Left forelimb (tissue), 1 donor: ENCODE data around the gene PEAK1.

Source experiments
- DNase-seq: peaks from one replicate; pipeline ENCODE4 v3.0.0-alpha.2; 2018; ENCODE audit warnings: low spot score

Gene PEAK1

DNA sequence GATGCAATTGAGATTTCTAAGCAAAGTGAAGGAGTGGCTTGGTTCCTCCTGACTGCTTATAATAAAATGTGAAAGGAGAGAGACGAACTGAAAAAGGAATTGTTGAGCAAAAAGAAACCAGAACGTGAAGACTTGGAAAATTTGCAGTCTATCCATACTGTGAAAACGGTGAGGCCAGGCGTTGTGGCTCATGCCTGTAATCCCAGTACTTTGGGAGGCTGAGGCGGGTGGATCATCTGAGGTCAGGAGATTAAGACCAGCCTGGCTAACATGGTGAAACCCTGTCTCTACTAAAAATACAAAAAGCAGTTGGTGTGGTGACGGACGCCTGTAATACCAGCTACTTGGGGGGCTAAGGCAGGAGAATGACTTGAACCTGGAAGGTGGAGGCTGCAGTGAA, 292.3 kb downstream of the PEAK1 start:
- DNase-seq: no peak

GRCh38 chr15:77126529-77127326, 293.2 kb downstream of the PEAK1 start:
- DNase-seq: no peak

GRCh38 chr15:77123854-77124253, 296.1 kb downstream of the PEAK1 start:
- DNase-seq: no peak

DNA sequence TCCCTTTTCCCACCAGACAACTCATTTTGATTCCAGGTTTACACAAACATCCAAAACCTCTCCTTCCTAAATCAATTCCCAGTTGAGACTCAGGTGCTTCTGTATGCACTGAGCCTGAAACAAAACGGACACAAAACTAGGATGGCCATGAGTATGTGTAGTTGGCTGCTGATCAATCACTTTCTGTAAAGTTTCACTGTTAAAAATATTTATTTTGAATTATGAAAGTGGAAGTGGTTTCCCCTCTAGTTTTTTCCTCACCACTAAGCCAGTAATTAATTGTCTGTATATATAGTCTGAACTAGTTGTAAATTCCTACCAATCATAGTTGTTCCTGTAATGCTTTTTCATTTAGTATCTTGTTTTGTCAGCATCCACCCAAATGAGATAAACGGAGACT, 297.3 kb downstream of the PEAK1 start:
- no peak for DNase-seq

- no peak for DNase-seq
Observed at GRCh38 chr15:77121599-77121998, 298.3 kb downstream of the PEAK1 start.

DNA sequence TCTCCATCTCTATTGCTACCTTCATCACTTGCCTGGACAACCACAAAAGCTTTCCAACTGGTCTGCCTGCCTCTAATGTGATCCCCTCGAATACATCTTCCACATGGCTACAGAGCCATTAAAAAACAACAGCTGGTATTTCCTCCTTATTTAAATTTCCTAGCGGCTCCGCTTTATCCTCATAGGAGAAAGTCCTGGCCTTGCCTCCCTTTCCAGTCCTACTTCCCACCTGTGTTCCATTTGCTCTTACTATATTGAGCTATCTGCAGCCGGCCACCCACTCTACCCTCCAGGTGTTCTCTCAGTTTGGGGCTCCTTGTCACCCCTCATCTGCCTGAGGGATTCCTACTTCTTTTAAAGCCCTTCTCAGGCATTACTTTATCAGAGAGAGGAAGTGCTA, 299.3 kb downstream of the PEAK1 start:
- no peak for DNase-seq

DNA sequence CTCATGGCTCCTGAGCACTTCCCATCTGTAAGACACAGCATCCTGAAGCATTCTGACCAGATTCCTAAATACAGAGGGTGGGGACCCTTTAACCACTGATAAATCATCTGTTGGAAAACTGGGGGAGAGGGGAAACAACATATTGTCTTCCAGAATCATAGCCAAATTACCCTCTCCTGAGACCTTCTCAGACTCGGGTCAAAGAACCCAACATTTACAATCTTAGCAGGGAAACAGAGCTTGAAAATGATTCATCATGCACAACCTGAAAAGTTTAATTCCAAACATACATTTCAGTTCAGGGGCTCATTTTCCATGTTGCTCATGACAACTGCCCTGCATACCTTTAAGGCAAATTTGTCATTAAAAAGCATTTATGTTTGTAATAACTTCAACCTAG, 300.5 kb downstream of the PEAK1 start:
- no peak for DNase-seq

DNA sequence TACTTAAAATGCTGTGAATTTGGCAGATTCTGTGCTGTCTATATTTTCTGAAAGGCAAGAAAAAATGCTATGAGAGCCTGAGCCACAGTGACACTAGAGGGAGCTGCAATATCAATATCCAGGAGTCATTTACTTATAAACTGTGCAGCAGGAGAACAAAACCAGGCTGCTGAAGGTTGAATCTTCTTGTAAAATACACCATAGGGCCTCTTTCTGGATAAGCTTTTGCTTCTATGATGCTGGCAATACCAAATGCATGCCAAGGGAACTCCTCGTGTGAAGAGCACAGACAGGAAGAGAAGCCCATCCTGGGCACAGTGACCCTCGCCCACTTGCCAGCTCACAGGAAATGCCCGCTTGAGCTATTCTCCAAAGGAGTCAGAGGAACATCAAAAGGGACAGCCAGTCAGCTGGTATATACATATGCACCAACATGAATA, 301.0 kb downstream of the PEAK1 start:
- DNase-seq: no peak

DNA sequence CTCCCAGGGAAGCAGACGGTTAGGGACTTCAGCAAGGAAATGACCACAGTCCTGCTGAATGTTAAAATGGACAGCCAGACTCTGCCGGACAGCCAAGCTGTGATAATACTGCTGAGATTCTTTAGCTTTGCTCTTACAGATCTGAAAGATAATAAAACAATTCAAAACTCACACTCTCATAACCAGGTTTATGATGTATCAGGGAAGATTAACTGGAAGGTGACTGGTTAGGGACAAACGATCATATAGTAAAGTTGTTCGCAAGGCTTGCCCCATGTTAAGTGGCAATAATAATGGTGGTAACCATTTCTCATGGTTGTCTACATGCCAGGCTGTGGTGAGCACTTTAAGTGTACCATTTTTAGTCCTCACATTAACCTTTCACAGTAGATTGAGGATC, 304.7 kb downstream of the PEAK1 start:
- no peak for DNase-seq

DNA sequence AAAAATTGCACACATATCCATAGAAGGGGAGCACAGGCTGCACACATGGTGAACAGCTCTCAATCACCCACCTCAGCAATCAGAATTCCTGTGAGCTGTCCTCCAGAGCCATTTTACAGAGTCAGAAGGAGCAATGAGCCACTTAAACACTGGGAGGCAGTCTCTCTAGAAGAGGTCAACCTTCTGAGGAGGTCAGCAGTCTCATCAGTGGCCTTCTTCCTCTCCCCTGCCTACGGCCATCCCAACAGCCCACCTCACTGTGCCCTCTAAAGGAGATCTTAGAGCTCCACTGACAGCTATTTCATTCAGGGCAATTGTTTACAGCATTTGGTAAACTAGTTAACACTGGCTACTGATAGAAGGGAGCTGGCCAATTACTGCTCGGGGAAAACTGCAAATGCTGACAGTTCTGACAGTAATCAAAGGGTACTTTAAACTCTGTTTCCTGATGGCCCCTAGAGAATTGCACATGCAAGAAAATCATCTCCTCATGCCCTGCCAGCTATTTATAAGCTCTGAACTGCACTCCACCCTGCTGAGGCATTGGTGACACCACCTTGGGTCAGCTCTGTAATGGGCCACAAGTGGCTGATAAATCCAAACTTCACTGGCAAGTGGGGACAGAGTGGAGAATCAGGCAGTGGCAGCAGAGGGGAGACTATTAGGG, 306.9 kb downstream of the PEAK1 start:
- DNase-seq: no peak

- DNase-seq: no peak
Observed at GRCh38 chr15:77111789-77112188, 308.1 kb downstream of the PEAK1 start.

DNA sequence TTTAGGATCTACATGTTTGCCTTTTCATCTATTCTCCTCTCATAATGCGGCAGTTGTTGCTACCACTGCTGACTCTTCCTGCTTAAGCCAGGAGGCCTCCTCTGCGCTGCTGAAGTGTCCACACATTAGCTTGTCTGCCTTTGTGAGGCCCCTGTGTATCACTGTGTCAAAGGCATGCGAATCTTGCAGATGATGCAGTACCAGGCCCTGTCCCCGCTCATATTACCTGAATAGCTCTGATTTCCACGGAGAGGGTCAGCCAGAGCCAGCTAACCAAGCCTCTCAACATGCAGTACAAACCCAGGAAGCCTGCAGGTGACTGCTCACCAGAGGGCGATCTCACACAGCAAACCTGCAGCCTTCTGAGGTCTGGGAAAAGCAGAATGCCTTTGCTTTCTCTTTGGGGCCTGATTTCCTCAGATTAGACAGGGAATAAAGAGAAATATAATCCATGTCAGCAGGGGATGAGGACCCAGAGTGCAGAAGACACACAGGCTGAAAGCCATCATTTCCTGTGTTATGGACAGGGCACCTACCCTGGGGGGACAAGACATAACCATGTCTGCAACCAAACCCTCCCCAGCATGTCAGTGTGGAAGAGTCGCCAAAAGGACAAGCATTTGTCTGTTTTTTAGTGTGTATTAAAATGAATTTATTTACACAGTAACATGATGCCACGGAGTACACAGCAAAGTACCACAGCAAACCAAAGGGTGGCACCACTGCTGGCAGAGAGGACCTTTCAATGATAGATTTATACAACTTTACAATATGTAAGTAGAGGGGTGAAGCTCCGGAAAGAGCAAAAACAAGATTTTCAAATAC, 312.2 kb downstream of the PEAK1 start:
- no peak for DNase-seq

- DNase-seq: no peak
Observed at GRCh38 chr15:77107068-77107467, 312.8 kb downstream of the PEAK1 start.

- DNase-seq: no peak
Observed at GRCh38 chr15:77104155-77104554, 315.7 kb downstream of the PEAK1 start.

DNA sequence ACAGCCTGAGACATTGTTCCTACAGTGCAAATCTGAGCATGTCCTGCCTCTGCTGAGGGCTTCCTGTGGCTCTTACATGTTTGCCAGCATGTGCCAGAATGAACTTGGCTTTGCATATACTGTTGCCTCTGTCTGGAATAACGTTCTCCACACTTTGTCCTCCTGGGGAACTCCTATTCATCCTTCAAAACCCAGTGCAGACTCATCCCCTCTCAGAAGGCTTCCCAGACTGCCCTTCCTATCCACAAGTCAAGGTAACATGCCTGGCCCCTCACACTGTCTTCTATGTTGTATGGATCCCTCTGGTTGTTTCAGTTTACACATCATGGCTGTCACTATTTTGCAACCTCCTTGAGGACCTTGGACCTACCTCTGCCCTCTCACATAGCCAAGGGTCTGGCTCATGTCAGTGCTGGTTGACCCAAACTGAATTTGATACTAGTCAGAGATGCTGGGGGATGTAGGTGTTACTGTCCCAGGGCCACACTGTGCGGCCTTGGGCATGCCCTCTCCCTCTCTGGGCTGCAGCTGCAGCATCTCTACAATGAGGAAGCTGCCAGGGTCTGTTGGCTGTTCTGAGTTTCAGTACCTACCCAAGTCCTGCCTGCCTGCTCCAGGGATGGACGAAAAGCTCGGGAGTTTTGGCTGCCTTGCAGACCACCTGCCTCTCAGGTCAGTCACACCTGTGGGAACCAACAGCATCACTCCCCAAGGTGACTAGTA, 320.0 kb downstream of the PEAK1 start:
- no peak for DNase-seq

GRCh38 chr15:77098572-77098971, 321.3 kb downstream of the PEAK1 start:
- no peak for DNase-seq

DNA sequence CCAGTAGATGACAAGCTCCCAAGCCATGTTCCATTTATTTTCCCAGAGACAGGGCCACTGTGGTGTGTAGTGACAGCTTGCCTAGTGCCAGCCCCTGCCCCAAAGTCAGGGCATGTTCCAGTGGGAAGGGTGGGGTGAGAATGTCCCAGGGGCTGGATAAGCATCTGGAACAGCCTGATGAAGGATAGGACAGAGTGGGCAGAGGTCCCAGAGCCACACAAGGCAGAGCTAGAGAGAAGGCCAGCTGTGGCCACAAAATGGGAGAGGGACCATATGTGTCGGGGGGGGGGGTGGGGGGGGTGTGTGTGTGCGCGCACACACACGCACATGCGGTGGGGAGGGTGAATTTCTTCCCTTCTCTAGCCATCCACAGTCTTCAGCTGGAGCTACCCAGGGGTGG, 322.0 kb downstream of the PEAK1 start:
- DNase-seq: no peak

DNA sequence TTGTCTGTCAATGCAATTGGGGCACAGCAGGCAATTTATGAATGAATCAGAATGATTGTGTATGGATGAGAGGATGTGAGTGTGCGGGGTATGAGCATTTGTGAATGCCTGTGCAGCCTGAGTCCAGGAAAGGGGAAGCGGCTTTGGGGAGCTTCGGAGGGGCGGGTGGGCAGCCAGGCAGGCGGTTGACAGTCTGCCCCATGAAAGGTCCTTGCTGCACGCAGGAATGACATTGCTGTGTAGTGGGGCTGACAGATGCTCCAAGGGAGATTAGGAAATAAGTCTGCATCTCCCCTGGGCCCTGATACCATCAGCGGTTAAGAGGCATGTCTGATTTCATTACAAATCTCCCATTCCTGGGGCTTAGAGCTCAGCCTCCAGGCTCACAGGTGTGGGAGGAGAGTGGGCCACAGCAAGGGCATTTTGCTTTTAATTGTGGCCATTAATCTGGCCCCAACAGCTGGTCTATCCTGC, 322.6 kb downstream of the PEAK1 start:
- DNase-seq: no peak

DNA sequence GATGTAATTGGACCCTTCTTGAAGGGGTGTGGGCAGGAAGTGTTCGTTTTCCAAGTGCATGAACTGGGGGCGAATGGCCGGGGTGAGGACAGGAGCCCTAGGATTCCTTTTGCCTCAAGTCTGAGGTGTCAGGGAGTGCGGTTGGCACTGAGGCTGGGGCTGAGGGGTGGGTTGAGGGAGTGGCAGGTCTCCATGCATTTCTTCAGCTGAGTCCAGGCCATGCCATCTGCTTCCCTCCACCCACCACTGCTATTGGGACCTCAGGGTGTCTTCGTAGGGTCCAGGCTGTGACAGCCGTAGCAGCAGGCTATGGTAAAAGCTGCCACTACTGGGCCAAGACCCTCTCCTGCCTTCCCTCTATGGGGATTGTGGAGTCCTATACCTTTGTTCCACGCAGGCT, 323.4 kb downstream of the PEAK1 start:
- DNase-seq: no peak

- no peak for DNase-seq
Observed at GRCh38 chr15:77096138-77096537, 323.8 kb downstream of the PEAK1 start.

GRCh38 chr15:77094397-77095030, 325.4 kb downstream of the PEAK1 start:
- no peak for DNase-seq

GRCh38 chr15:77093436-77093835, 326.5 kb downstream of the PEAK1 start:
- no peak for DNase-seq
